ENCODE data around the gene RERGL.

- TF ChIP-seq CTCF (IDR thresholded peaks at IDR 0.05) (no peak), POLR2AphosphoS5 (IDR thresholded peaks at IDR 0.05) (no peak), POLR2A (IDR thresholded peaks at IDR 0.05) (no peak), EP300 (IDR thresholded peaks at IDR 0.05) (no peak)
Measured at GRCh38 chr12:18068355-18068754, 21.6 kb downstream of the RERGL start.
